ENCODE measurements around the gene CACNG5.

DNA sequence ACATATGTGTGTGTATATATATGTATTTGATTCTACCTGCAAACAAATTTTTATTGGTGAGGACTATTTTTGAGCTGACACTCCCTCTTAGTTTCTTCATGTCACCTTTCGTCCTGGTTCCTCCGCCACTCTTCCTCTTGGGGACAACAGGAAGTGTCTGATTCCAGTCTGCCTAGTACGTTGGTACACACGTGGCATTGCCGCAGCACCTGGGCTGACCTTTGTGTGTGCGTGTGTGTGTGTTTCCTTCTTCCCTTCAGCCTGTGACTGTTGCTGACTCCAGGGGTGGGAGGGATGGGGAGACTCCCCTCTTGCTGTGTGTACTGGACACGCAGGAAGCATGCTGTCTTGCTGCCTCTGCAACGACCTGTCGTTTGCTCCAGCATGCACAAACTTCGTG, 29.4 kb upstream of the CACNG5 start:
- TF ChIP-seq, protein P1, sequence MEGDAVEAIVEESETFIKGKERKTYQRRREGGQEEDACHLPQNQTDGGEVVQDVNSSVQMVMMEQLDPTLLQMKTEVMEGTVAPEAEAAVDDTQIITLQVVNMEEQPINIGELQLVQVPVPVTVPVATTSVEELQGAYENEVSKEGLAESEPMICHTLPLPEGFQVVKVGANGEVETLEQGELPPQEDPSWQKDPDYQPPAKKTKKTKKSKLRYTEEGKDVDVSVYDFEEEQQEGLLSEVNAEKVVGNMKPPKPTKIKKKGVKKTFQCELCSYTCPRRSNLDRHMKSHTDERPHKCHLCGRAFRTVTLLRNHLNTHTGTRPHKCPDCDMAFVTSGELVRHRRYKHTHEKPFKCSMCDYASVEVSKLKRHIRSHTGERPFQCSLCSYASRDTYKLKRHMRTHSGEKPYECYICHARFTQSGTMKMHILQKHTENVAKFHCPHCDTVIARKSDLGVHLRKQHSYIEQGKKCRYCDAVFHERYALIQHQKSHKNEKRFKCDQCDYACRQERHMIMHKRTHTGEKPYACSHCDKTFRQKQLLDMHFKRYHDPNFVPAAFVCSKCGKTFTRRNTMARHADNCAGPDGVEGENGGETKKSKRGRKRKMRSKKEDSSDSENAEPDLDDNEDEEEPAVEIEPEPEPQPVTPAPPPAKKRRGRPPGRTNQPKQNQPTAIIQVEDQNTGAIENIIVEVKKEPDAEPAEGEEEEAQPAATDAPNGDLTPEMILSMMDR (IDR thresholded peaks at IDR 0.05; ENCODE audit: borderline replicate concordance, extremely low read depth, low read length, poor library complexity, severe bottlenecking) = no peak
- no peak for TF ChIP-seq EZH2 (IDR thresholded peaks at IDR 0.05; ENCODE audit: borderline replicate concordance, low read depth, low read length, severe bottlenecking)
